ENCODE results near the gene C12orf57.

C12orf57 gene

DNA sequence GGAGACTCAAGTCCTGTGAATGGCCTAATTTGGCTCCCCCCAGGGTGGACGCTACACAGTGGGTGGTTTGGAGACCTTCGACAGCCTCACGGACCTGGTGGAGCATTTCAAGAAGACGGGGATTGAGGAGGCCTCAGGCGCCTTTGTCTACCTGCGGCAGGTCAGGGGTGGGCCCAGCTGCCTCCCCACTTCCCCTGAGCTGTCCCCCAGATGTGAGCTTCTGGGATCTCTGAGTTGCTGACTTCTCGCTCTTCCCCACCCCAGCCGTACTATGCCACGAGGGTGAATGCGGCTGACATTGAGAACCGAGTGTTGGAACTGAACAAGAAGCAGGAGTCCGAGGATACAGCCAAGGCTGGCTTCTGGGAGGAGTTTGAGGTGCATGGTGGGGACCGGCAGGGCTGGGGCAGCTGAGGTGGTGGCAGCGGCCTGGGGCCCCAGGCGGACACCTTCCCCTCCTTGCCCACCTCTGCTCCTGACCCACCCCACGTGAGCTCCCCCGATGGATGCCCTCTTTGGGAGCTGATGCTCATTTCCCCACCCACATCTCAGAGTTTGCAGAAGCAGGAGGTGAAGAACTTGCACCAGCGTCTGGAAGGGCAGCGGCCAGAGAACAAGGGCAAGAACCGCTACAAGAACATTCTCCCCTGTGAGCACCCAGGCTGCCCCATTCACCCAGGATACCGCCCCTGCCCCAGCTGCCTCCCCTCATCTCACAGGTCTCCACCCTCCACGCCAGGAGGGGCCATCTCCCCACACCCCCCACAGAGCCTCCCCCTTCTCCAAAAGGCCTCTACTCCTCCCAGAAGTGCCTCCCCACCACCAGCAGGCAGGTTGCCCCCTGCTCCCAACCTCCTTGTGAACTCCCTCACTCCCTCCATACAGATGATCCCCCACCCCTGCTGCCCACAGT lies 11.5 kb downstream of the C12orf57 start:
- no peak overlapping the region for H3K4me3 ChIP-seq (ENCODE audit: control insufficient read depth, low read depth, low read length)
- TF ChIP-seq, protein P1, sequence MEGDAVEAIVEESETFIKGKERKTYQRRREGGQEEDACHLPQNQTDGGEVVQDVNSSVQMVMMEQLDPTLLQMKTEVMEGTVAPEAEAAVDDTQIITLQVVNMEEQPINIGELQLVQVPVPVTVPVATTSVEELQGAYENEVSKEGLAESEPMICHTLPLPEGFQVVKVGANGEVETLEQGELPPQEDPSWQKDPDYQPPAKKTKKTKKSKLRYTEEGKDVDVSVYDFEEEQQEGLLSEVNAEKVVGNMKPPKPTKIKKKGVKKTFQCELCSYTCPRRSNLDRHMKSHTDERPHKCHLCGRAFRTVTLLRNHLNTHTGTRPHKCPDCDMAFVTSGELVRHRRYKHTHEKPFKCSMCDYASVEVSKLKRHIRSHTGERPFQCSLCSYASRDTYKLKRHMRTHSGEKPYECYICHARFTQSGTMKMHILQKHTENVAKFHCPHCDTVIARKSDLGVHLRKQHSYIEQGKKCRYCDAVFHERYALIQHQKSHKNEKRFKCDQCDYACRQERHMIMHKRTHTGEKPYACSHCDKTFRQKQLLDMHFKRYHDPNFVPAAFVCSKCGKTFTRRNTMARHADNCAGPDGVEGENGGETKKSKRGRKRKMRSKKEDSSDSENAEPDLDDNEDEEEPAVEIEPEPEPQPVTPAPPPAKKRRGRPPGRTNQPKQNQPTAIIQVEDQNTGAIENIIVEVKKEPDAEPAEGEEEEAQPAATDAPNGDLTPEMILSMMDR (conservative IDR thresholded peaks at IDR 0.05; ENCODE audit: control insufficient read depth, insufficient read depth, low read depth, low read length) = no peak
- no peak for DNase-seq (ENCODE audit: low read depth)

DNA sequence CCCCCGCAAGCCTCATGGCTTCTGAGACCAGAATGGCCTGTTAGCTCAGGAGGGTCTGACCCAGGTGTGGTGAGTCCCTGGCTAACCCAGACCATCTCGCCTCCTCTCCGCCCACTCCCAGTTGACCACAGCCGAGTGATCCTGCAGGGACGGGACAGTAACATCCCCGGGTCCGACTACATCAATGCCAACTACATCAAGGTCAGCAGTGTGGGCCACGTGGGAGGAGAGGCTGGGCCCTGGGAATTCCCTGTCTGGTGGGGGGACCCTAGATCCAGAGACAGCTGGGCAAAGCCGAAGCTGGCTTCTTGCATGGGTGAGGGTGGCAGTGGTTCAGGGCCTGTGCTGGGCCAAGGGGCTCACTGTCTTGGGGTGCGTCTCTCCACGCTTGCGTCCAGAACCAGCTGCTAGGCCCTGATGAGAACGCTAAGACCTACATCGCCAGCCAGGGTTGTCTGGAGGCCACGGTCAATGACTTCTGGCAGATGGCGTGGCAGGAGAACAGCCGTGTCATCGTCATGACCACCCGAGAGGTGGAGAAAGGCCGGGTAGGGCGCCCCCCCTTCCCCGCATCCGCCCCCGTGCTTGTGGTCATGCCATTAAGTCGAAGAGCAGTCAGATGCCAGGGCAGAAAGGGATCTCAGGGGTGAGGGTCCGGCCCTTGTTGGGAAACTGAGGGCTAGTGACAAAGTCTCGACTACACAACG lies 12.4 kb downstream of the C12orf57 start:
- H3K4me3 ChIP-seq (ENCODE audit: control insufficient read depth, low read depth, low read length) = no peak overlapping the region
- no peak for DNase-seq (ENCODE audit: low read depth)
- TF ChIP-seq, protein P1 (conservative IDR thresholded peaks at IDR 0.05; ENCODE audit: control insufficient read depth, insufficient read depth, low read depth, low read length) = no peak

GRCh38 chr12:6957151-6957701 lies 13.4 kb downstream of the C12orf57 start:
- no peak for DNase-seq (ENCODE audit: low read depth)
- TF ChIP-seq, protein P1 (conservative IDR thresholded peaks at IDR 0.05; ENCODE audit: control insufficient read depth, insufficient read depth, low read depth, low read length) = no peak
- no peak overlapping the region for H3K4me3 ChIP-seq (ENCODE audit: control insufficient read depth, low read depth, low read length)

- DNase-seq (ENCODE audit: low read depth) = no peak
- H3K4me3 ChIP-seq (ENCODE audit: control insufficient read depth, low read depth, low read length) = no peak overlapping the region
- TF ChIP-seq, protein P1 (conservative IDR thresholded peaks at IDR 0.05; ENCODE audit: control insufficient read depth, insufficient read depth, low read depth, low read length) = no peak
These were observed 14.2 kb downstream of the C12orf57 start for GRCh38 chr12:6957741-6958608.

GRCh38 chr12:6958609-6959057 lies 14.8 kb downstream of the C12orf57 start:
- DNase-seq (ENCODE audit: low read depth) = no peak
- no peak overlapping the region for H3K4me3 ChIP-seq (ENCODE audit: control insufficient read depth, low read depth, low read length)
- TF ChIP-seq, protein P1 (conservative IDR thresholded peaks at IDR 0.05; ENCODE audit: control insufficient read depth, insufficient read depth, low read depth, low read length) = no peak
